Kidney epithelial cell (primary cell): ENCODE results near the gene BTBD16. TPM values are rescaled to one million over a fixed set of nuclear protein-coding genes. Genes with fewer than 3 reads are reported as not detected.

Source experiments
- DNase-seq: peaks from one replicate; pipeline ENCODE4 v3.0.0-alpha.2; 2010; ENCODE audit warnings: low read depth
- H3K27me3 ChIP-seq: 2 replicates; pipeline ENCODE4 v1.6.0; 2011; ENCODE audit warnings: low read length; ENCODE audit not compliant: control insufficient read depth, insufficient read depth
- H3K36me3 ChIP-seq: 2 replicates; pipeline ENCODE4 v1.5.1; 2011; ENCODE audit warnings: low read length; ENCODE audit not compliant: control insufficient read depth, insufficient read depth
- H3K4me3 ChIP-seq: 2 replicates; pipeline ENCODE4 v1.5.1; 2011; ENCODE audit warnings: low read depth, mild to moderate bottlenecking, control low read depth, low read length
- total RNA-seq: library from RNA; depleted of rRNA; stranded (reverse); fragments of >200 nt; gene quantifications from 2 replicates; pipeline ENCODE4 v1.2.3, GENCODE V29; 2015
- TF ChIP-seq, protein P1 (sequence below): IDR thresholded peaks from 2 replicates; pipeline ENCODE4 v1.5.1; 2011; ENCODE audit warnings: mild to moderate bottlenecking, moderate library complexity, low read length, control low read depth, inconsistent platforms; ENCODE audit not compliant: insufficient read depth, poor library complexity, severe bottlenecking

BTBD16 gene
- total RNA-seq, 1 donor from 2014 or later: 2.0 TPM

DNA sequence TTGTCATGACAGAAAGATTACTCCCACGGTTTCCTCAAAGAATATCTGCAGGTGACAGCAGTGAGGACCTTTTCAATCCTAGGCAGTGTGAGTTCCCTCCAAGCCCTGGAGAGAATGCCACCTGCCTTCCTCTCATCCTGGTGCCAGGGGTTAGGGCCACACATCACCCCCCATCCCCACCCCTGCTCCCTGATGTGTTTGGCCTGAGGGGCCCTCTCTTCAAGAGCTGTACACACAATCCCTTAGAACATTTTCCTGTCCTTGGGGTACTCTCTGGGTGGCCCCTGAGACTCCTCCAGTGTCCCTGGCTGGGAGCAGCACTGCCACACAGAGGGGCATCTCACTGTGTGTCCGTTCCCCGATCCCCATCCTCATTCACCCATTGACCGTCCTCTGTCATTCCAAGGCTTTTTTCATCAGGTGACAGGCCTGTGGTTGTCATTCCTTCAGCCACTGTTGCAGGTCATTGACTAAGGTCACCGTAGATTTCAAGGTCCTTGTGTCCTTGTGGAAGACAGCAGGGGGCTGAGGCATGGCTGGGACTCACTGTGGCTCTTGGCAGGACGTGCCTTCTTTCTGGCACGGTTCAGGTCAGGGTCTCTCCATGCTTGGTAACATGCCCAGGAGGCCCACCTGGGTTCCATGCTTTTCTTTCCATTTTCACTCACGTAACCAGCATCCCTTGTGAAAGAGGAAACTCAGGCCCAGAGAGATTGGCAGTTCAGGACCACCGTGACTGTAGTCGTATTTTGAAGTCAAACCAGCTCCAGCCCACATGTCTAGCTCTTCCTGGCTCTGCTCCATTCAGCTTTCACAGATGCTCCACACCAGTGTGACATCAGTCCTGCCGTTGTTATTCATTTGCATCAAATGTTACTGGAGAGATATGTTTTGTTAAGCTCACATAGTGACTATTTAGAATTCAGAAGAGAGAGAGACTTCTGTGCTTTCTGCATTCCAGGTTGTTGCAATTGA, 26.8 kb upstream of the BTBD16 start:
- no peaks in the 10 kb centered on the region for H3K27me3 ChIP-seq
- DNase-seq: no peak
- TF ChIP-seq, protein P1, sequence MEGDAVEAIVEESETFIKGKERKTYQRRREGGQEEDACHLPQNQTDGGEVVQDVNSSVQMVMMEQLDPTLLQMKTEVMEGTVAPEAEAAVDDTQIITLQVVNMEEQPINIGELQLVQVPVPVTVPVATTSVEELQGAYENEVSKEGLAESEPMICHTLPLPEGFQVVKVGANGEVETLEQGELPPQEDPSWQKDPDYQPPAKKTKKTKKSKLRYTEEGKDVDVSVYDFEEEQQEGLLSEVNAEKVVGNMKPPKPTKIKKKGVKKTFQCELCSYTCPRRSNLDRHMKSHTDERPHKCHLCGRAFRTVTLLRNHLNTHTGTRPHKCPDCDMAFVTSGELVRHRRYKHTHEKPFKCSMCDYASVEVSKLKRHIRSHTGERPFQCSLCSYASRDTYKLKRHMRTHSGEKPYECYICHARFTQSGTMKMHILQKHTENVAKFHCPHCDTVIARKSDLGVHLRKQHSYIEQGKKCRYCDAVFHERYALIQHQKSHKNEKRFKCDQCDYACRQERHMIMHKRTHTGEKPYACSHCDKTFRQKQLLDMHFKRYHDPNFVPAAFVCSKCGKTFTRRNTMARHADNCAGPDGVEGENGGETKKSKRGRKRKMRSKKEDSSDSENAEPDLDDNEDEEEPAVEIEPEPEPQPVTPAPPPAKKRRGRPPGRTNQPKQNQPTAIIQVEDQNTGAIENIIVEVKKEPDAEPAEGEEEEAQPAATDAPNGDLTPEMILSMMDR: no peak
- no peaks in the 10 kb centered on the region for H3K36me3 ChIP-seq
- H3K4me3 ChIP-seq: no peak overlapping the region

GRCh38 chr10:122245136-122245535, 26.0 kb upstream of the BTBD16 start:
- Histone ChIP-seq H3K27me3 (no peaks in the 10 kb centered on the region), H3K36me3 (no peaks in the 10 kb centered on the region), H3K4me3 (no peak overlapping the region)
- DNase-seq: no peak
- TF ChIP-seq, protein P1: no peak

DNA sequence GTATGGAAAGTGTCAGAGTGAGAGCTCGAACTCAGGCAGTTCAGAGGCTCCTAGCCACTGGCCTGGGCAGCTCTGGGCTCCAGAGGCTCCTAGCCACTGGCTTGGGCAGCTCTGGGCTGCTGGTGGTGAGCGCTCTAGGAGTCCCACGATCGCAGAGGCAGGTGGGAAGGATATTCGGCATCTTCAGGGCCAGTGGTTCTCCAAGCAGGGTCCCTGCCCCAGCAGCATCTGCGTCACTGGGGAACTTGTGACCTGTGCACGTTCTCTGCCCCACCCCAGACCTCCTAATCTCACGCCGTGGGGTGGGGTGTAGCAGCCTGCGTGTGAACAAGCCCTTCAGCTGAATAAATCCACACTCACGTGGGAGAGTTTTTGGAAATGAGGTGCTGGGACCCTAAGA, 25.2 kb upstream of the BTBD16 start:
- TF ChIP-seq, protein P1: no peak
- Histone ChIP-seq H3K4me3 (no peak overlapping the region), H3K36me3 (no peaks in the 10 kb centered on the region), H3K27me3 (no peaks in the 10 kb centered on the region)
- no peak for DNase-seq

- Histone ChIP-seq H3K4me3 (no peak overlapping the region), H3K36me3 (no peaks in the 10 kb centered on the region), H3K27me3 (no peaks in the 10 kb centered on the region)
- no peak for DNase-seq
- TF ChIP-seq, protein P1: no peak
Measured at GRCh38 chr10:122246830-122247520, 24.1 kb upstream of the BTBD16 start.

GRCh38 chr10:122248356-122249302, 22.5 kb upstream of the BTBD16 start:
- Histone ChIP-seq H3K36me3 (no peaks in the 10 kb centered on the region), H3K4me3 (no peak overlapping the region), H3K27me3 (no peaks in the 10 kb centered on the region)
- TF ChIP-seq, protein P1: no peak
- no peak for DNase-seq
